Mesendoderm (in vitro differentiated cells): ENCODE results near the gene SLC40A1.

ENCODE experiments used
- DNase-seq: peaks from one replicate; pipeline ENCODE4 v3.0.0; 2013
- H2AK5ac ChIP-seq: 2 replicates; pipeline ENCODE4 v1.6.1; 2013; ENCODE audit warnings: low read length, inconsistent platforms
- H2BK120ac ChIP-seq: 2 replicates; pipeline ENCODE4 v1.6.1; 2013; ENCODE audit warnings: low read depth, mild to moderate bottlenecking, low read length, moderate library complexity, mixed read lengths
- H2BK15ac ChIP-seq: replicated peaks from 2 replicates; pipeline ENCODE4 v1.6.1; 2013; ENCODE audit warnings: low read depth, mild to moderate bottlenecking, moderate library complexity
- H2BK5ac ChIP-seq: 2 replicates; pipeline ENCODE4 v1.6.1; 2013; ENCODE audit warnings: low read length, inconsistent platforms
- H3K18ac ChIP-seq: 2 replicates; pipeline ENCODE4 v1.6.1; 2013; ENCODE audit warnings: mild to moderate bottlenecking, low read length, mixed read lengths
- H3K23ac ChIP-seq: one replicate; pipeline ENCODE4 v1.6.1; 2013; ENCODE audit warnings: low read length
- H3K27ac ChIP-seq: 2 replicates; pipeline ENCODE4 v1.5.1; 2013; ENCODE audit warnings: low read depth, mild to moderate bottlenecking, inconsistent platforms, low read length, moderate library complexity
- H3K27me3 ChIP-seq: 2 replicates; pipeline ENCODE4 v1.6.1; 2013; ENCODE audit warnings: low read length, control low read depth, mild to moderate bottlenecking, inconsistent platforms; ENCODE audit not compliant: insufficient read depth, poor library complexity
- H3K36me3 ChIP-seq: 2 replicates; pipeline ENCODE4 v1.6.1; 2013; ENCODE audit warnings: low read length, inconsistent platforms; ENCODE audit not compliant: control insufficient read depth, insufficient read depth
- H3K4ac ChIP-seq: one replicate; pipeline ENCODE4 v1.6.1; 2013; ENCODE audit warnings: low read depth, mild to moderate bottlenecking, low read length, moderate library complexity
- H3K4me1 ChIP-seq: 2 replicates; pipeline ENCODE4 v1.6.1; 2013; ENCODE audit warnings: low read depth, low read length, inconsistent platforms; ENCODE audit not compliant: control insufficient read depth
- H3K4me2 ChIP-seq: 2 replicates; pipeline ENCODE4 v1.6.1; 2013; ENCODE audit warnings: low read length
- H3K4me3 ChIP-seq: 2 replicates; pipeline ENCODE4 v1.5.1; 2013; ENCODE audit warnings: mild to moderate bottlenecking, low read length
- H3K56ac ChIP-seq: one replicate; pipeline ENCODE4 v1.6.1; 2013; ENCODE audit warnings: low read length
- H3K79me1 ChIP-seq: 2 replicates; pipeline ENCODE4 v1.6.1; 2013; ENCODE audit warnings: low read length, inconsistent platforms
- H3K79me2 ChIP-seq: 2 replicates; pipeline ENCODE4 v1.6.1; 2013; ENCODE audit warnings: mild to moderate bottlenecking, low read length; ENCODE audit not compliant: control insufficient read depth, insufficient read depth
- H3K9ac ChIP-seq: 2 replicates; pipeline ENCODE4 v1.6.1; 2013; ENCODE audit warnings: low read length, inconsistent platforms
- H4K5ac ChIP-seq: one replicate; pipeline ENCODE4 v1.6.1; 2013; ENCODE audit warnings: low read length
- H4K8ac ChIP-seq: one replicate; pipeline ENCODE4 v1.6.1; 2013; ENCODE audit warnings: low read depth, mild to moderate bottlenecking, control low read depth, low read length, moderate library complexity
- WGBS: extraction: QIAGEN DNeasy Blood & Tissue Kit; methylation state at CpG from one replicate; pipeline ENCODE4 v1.1.7; 2013; ENCODE audit warnings: low lambda C conversion rate, missing lambda C conversion rate; ENCODE audit not compliant: insufficient coverage; ENCODE audit errors: extremely low coverage; 5-methylcytosine and 5-hydroxymethylcytosine counted together

The SLC40A1 gene

GRCh38 chr2:189580241-189580651 is 340 bp downstream of the SLC40A1 start:
- Histone ChIP-seq H3K4ac (no peak overlapping the region), H3K4me1 (peaks cover 5% of the 10 kb centered on the region), H3K79me2 (no peaks in the 10 kb centered on the region), H3K27ac (peak overlapping the region; percentile 24), H2AK5ac (no peak overlapping the region), H2BK5ac (no peak overlapping the region), H3K9ac (peak overlapping the region; percentile 26), H4K5ac (no peak overlapping the region), H3K4me3 (peak overlapping the region; percentile 19), H3K56ac (peak overlapping the region; percentile 44), H2BK120ac (no peak overlapping the region), H3K18ac (no peak overlapping the region), H3K27me3 (peaks cover 17% of the 10 kb centered on the region), H3K23ac (no peak overlapping the region), H3K4me2 (peak overlapping the region; percentile 75), H3K36me3 (no peaks in the 10 kb centered on the region), H2BK15ac (no peak overlapping the region), H4K8ac (no peak overlapping the region), H3K79me1 (no peaks in the 10 kb centered on the region)
- DNase-seq = peak; percentile 72
- WGBS = no CpG with 5 or more reads among the region's 13 CpGs

DNA sequence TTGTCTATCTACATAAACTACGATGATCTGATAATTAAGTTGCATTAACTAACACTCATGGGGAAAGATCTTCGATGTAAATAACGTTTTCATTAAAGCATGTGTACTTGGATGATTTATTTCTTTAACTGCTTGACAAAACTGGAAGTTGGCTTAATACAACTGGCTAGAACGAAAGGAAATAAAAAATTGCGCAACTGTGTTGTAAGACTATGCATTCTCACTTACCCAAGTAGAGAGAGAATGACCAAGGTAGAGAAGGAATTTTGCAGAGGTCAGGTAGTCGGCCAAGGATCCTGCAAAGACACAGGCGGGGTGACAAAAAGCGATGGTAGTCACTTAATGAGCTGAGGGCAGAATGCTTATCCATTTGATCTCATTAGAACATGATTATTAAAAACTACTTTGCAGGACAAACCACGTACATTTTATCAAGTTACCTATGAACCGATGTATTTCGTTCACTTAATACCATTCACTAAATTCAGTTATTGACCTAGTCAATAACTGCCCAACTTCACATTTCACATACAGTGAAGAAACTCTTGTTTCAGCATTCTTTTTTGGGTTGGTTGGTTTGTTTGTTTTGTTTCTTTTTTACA is 900 bp downstream of the SLC40A1 start:
- peaks cover 5% of the 10 kb centered on the region for H3K4me1 ChIP-seq
- no peak overlapping the region for H3K23ac ChIP-seq
- H2BK15ac ChIP-seq = no peak overlapping the region
- peak overlapping the region; percentile 6 for H3K56ac ChIP-seq
- no peaks in the 10 kb centered on the region for H3K36me3 ChIP-seq
- H3K4ac ChIP-seq = no peak overlapping the region
- H3K4me3 ChIP-seq = no peak overlapping the region
- no peak overlapping the region for H3K9ac ChIP-seq
- no peak overlapping the region for H3K27ac ChIP-seq
- no peak overlapping the region for H2BK120ac ChIP-seq
- H3K18ac ChIP-seq = no peak overlapping the region
- no peak overlapping the region for H4K5ac ChIP-seq
- peaks cover 17% of the 10 kb centered on the region for H3K27me3 ChIP-seq
- 100% methylated on average over 2 of the region's 11 CpGs for WGBS
- no peak overlapping the region for H2AK5ac ChIP-seq
- DNase-seq = no peak
- no peak overlapping the region for H2BK5ac ChIP-seq
- no peaks in the 10 kb centered on the region for H3K79me2 ChIP-seq
- H4K8ac ChIP-seq = no peak overlapping the region
- no peaks in the 10 kb centered on the region for H3K79me1 ChIP-seq
- H3K4me2 ChIP-seq = peak overlapping the region; percentile 75

GRCh38 chr2:189578272-189578950 is 2.2 kb downstream of the SLC40A1 start:
- H4K5ac ChIP-seq = no peak overlapping the region
- H2BK120ac ChIP-seq = no peak overlapping the region
- H3K79me1 ChIP-seq = no peaks in the 10 kb centered on the region
- no peak overlapping the region for H3K4ac ChIP-seq
- H3K4me3 ChIP-seq = no peak overlapping the region
- no CpG with 5 or more reads among the region's 1 CpG for WGBS
- no peak overlapping the region for H3K23ac ChIP-seq
- no peak overlapping the region for H2AK5ac ChIP-seq
- peaks cover 18% of the 10 kb centered on the region for H3K27me3 ChIP-seq
- H3K56ac ChIP-seq = no peak overlapping the region
- no peak overlapping the region for H4K8ac ChIP-seq
- H3K4me2 ChIP-seq = no peak overlapping the region
- H2BK15ac ChIP-seq = no peak overlapping the region
- peaks cover 5% of the 10 kb centered on the region for H3K4me1 ChIP-seq
- no peak overlapping the region for H3K27ac ChIP-seq
- H3K18ac ChIP-seq = no peak overlapping the region
- no peaks in the 10 kb centered on the region for H3K79me2 ChIP-seq
- DNase-seq = no peak
- no peaks in the 10 kb centered on the region for H3K36me3 ChIP-seq
- H2BK5ac ChIP-seq = no peak overlapping the region
- no peak overlapping the region for H3K9ac ChIP-seq

DNA sequence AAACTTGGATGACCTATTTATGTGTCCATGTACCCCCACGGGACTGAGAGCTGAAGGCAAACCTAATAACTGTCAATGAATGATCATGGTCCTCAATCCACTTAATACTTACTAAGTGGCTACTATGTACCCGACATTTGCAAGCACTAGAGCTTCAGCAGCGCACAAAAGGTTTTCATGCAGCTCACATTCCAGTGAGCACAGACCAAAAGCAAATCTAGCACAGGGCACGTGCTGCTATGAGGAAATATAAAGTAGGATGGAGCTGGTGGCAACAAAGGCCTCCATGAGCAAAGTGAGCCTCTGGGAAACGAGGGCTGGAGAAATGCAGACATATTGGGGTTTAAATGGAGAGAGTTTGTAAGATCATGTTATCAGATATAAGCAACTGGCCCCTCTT is 3.5 kb downstream of the SLC40A1 start:
- Histone ChIP-seq H3K9ac (no peak overlapping the region), H2AK5ac (no peak overlapping the region), H3K56ac (no peak overlapping the region), H3K18ac (no peak overlapping the region), H3K4me1 (peaks cover 5% of the 10 kb centered on the region), H3K36me3 (no peaks in the 10 kb centered on the region), H2BK15ac (no peak overlapping the region), H3K79me1 (no peaks in the 10 kb centered on the region), H2BK5ac (no peak overlapping the region), H3K27me3 (peaks cover 16% of the 10 kb centered on the region), H3K23ac (no peak overlapping the region), H4K8ac (no peak overlapping the region), H3K79me2 (no peaks in the 10 kb centered on the region), H3K4ac (no peak overlapping the region), H4K5ac (no peak overlapping the region), H3K4me3 (no peak overlapping the region), H3K27ac (no peak overlapping the region), H3K4me2 (no peak overlapping the region), H2BK120ac (no peak overlapping the region)
- WGBS = no CpG with 5 or more reads among the region's 5 CpGs
- no peak for DNase-seq

GRCh38 chr2:189576396-189576795 is 4.2 kb downstream of the SLC40A1 start:
- H3K4ac ChIP-seq = no peak overlapping the region
- H3K27me3 ChIP-seq = peaks cover 12% of the 10 kb centered on the region
- no peak overlapping the region for H2BK15ac ChIP-seq
- H2BK5ac ChIP-seq = no peak overlapping the region
- H2BK120ac ChIP-seq = no peak overlapping the region
- H2AK5ac ChIP-seq = no peak overlapping the region
- H4K8ac ChIP-seq = no peak overlapping the region
- no peak overlapping the region for H3K4me2 ChIP-seq
- H4K5ac ChIP-seq = no peak overlapping the region
- H3K79me1 ChIP-seq = no peaks in the 10 kb centered on the region
- DNase-seq = peak; percentile 44
- no peak overlapping the region for H3K18ac ChIP-seq
- no peaks in the 10 kb centered on the region for H3K79me2 ChIP-seq
- no CpG with 5 or more reads among the region's 1 CpG for WGBS
- H3K4me3 ChIP-seq = no peak overlapping the region
- H3K56ac ChIP-seq = no peak overlapping the region
- H3K27ac ChIP-seq = no peak overlapping the region
- no peaks in the 10 kb centered on the region for H3K36me3 ChIP-seq
- no peak overlapping the region for H3K23ac ChIP-seq
- H3K4me1 ChIP-seq = peaks cover 5% of the 10 kb centered on the region
- H3K9ac ChIP-seq = no peak overlapping the region
